HG02852 (cell line): ENCODE results near the gene OVAAL.
A peak's percentile ranks its signal among the peaks of the same experiment; 100 is the strongest.

Source experiments
- ATAC-seq: cut with Tn5 transposase; IDR thresholded peaks from one replicate; pipeline ENCODE4 v1.9.1; 2021; ENCODE audit warnings: mild to moderate bottlenecking, moderate library complexity; ENCODE audit not compliant: unreplicated experiment

The OVAAL gene

DNA sequence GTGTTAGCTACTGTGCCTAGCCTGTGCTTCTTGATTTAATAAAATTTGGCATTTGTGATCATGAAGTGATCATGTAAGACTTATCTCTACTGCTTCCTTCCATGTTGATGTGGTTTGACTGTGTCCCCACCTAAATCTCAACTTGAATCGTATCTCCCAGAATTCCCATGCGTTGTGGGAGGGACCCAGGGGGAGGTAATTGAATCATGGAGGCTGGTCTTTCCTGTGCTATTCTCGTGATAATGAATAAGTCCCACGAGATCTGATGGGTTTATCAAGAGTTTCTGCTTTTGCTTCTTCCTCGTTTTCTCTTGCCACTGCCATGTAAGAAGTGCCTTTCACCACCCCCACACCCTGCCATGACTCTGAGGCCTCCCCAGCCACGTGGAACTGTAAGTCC is at the start of gene OVAAL:
OVAAL (plus strand) TSS at position 301 of the 400 bp plus-strand sequence.
- ATAC-seq = no peak

DNA sequence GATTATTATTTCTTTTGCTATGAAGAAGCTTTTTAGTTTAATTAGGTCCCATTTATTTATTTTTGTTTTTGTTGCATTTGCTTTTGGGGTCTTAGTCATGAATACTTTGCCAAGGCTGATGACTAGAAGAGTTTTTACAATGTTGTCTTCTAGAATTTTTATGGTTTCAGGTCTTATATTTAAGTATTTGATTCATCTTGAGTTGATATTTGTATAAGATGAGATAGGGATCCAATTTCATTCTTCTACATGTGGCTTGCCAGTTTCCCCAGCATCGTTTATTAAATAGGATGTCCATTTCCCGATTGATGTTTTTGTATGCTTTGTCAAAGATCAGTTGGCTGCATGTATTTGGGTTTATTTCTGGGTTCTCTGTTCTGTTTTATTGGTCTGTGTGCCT is 47.9 kb upstream of the OVAAL start:
- ATAC-seq = no peak

DNA sequence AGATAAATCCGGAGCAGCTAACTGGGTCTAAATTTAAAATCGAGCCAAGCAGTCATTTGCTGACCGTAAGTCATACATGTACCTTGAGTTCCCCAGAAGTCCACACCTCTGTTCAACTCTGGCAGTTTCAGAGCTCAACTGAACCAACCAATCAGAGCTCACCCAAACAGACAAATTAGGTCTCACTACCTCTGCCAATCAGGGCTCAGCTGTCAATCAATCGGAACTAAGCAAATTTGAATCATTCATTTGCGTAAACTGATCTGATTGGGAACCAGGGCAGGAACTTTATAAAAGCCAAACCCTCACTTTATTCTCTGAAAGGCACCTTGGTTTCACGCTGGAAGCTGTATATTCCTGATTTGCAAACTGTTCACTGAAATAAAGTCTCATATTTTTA is 45.2 kb upstream of the OVAAL start:
- ATAC-seq = no peak

DNA sequence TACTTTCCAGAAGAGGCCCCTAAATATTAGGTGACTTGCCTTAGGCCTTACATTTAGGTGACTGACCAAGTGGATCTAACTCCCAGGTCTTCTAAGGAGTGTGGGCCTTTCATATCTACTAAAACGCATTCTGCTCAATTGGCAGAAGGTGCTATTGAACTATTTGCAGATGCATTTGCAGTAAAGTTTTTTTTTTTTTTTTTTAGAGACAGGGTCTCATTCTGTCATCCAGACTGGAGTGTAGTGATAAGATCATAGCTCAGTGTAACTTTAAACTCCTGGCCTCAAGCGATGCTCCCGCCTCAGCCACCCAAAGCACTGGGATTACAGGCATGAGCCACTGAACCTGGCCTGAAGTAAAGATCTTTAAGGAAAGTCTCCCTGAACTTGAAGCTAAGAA is 43.4 kb upstream of the OVAAL start:
- no peak for ATAC-seq

DNA sequence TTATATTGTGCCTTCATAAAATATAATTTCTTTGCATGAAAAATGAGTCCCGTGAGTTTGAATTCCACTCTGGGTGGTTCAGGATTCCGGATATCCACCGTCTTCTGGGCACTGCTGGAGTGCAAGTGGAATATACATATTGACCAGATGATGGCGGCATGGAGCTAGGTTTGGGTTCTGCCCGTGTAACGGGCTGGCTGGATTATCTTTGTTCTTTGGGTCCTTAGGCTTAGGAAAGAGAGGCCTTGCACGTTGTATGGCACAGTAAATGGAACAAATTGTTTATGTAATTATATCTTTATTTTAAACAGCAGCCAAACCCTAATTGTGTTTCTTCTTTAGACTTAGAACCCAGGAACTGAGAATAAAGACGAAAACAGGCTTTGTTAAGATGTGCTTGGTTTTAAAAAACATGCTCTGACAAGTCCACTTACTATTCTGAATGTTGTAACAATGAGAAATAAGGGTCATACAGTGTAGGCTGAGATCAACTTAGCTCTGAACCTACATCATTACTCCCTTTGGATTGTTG is 42.8 kb upstream of the OVAAL start:
- ATAC-seq = peak; percentile 90

DNA sequence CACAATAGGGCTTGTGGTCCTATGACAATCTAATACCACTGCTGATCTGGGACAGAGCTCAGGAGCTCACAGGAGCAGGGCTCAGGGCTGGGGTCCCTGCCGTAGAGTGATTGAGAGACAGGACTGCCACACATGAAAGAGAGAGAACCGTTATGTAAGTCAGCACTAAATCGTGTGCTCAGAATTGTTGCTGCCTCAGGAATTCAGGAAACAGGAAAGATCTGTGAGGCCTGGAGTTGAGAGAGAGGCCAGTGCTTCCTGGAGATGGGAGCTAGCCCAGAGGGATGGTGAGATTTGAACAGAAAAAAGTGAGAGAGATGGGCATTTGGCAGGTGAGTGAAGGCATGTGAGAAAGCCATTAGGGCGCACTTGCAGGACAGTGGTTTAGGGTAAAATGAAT is 38.9 kb upstream of the OVAAL start:
- ATAC-seq = no peak

DNA sequence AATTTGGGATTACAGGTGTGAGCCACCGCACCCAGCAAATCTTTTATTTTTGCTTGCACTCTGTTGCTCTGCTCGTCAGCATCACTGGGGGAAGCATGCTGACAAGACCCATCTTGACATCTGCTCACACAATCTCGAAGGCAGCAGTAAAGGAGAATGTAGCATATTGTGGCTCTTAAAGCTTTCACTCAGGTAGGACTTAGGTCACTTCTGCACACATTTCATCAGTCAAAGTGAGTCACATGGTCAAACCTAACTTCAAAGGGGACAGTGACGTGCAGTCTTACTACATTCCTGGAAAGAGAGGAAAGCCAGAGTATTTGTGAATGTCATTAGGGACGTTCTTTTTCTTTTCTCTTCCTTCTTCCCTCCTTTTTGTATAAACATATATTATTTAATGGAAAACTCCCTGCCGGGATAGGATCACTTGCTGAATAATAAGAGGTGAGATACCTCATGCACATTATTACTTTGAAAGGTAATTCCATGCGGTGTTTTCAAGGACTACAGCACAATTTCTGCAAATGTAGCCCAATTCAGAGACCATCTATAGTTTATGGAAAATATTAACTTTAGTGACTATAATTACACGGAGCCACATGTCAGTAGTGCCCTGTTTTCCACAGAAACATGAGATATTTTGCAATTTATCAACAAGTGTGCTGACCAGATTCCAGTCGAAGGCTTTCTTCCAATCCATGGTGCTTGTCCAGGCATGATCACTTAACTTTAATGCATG is 37.1 kb upstream of the OVAAL start:
- ATAC-seq = no peak

DNA sequence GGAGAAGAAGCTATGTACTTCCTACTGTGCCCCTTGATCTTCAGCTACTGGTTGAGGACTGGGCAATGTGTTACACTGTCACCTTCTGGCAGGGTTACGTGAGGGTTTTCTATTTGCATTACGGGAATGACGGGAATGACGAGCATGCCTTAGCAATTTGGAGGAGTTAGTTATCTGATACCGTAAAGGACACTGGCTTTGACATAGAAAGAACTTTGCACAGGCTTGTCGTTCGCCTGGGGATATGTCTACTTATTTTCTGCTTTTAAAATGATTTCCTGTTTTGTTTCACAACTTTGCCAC is 36.6 kb upstream of the OVAAL start:
- no peak for ATAC-seq

DNA sequence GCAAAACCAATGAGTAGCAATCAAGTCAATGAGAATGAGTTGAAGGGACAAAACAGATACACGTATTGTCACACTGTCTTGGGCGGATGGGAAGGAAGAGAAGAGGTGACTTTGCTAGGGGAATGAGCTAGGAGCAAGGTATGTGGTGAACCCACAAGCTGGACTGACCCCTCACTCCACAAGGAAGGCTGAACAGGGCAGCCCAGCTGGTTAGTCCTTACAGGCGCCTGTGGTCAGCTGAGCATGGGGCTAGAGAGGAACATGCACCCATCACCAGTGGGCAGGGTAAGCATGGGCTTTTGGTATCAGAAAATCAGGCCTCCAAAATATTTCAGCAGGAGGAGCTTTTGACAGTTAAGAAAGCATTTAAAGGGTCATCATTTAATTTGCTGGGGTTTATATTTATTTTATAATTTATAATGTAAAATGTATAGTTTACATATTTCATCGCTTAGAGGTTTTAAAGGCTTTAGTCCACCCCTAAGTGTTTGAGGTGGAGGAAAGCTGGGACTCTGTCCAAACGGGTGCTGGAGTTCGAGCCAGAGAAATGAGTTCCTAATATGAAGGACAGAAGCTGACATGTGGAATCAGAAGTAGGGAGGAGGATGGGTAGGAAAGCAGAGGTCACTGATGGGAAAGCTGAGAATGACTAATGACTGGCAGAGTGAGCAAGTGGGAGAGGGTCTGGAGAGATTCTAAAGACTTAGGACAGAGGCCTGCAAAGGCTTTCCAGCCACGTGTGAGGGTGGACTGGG is 34.4 kb upstream of the OVAAL start:
- ATAC-seq = no peak

DNA sequence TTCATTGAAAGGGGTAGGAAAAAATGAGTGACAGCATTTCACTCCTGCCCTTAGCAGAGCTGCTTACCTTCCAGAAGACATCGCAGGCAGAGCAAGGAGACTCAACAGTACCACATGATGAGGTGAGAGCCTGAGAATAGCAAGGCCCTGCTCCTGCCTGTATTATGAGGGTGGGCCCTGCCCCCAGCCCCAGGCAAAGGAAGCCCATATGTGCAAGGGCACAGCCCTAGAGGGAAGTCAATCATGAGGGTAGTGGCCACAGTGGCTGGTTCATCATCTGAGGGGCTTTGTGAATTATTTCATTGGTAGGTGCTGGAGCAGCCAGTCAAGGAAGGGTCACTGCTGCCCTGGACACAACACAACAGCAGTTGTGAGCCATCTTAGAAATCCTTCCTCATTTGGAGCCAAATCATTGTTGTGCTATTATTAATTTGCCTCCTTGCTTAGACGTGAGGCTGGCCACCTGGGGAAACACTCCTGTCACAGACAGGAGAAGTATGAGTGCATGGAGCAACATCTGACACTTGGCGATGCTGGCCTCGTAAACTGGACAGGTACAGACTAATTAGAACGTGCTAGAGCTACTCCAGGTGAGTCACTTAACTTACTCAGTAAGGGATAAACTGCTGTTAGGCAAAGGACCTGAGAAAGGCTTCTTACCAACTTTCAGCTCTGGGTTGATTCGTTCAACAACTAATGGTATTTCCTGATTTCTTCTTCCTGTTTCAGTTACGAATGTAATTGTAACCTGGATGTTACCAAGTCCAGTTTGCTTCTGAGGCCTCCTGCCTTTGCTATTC is 33.6 kb upstream of the OVAAL start:
- ATAC-seq = no peak

DNA sequence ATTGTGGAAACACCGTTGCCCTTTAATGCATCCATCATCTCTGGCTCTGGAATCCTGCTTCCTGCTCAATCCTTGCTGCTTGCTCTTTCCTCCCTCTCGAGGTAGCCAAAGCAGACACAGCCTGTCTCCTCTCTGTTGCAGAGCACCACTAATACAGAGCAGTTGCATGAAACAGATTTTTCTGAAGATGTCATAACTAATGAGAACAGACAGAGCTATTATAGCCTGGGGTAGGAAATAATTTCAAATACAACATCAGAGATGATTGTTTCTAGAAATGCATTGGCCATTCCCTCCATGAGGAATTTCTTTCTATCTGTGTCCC is 33.1 kb upstream of the OVAAL start:
- no peak for ATAC-seq

DNA sequence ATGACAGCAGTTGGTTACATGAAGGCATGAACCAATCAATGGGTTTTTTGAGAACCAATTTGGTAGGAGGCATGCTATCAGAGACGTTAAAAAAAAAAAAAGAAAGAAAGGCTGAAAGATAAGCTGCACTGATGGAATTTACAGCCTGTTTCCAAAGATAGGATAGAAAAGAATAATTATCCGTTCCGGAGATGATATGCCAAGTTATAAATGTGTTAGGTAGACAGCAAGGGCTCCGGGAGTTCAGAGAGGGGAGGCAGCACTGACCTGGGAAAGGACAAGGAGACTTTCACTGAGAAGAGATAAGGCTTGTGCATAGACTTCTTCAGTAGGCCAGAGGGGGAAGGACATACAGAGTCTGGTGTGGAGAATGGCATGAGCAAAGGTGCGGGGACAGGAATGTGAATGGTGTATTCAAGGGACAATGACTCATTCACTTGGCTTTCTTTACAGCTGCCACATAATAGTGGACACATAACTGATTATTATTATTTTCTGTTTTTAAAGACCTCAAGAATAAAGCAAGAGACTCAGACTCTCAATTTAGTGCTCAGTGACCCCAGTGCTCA is 31.6 kb upstream of the OVAAL start:
- ATAC-seq = no peak

DNA sequence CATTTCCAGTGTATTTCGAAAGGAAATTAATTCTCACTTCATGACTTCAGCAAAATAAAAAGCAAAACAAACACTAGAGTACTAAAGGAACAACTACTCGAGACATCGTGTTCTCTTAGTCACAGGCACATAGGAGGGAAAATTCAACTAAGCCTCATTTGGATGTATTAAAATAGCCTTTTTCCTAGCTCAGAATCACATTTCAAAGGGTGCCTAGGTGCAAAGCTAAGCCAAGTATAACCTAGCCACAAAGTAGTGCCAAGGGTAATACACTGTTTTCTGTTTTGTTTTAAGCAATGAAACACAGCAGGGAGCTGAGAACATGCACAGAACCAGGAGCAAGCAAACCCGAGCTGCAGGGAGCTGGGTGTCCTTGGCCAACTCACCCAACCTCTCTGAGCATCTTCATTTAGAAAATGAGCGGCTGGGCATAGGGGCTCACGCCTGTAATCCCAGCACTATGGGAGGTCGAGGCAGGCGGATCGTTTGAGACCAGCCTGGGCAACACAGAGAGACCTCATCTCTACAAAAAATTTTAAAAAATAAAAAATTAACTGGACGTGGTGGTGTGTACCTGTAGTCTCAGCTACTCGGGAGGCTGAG is 29.8 kb upstream of the OVAAL start:
- no peak for ATAC-seq

DNA sequence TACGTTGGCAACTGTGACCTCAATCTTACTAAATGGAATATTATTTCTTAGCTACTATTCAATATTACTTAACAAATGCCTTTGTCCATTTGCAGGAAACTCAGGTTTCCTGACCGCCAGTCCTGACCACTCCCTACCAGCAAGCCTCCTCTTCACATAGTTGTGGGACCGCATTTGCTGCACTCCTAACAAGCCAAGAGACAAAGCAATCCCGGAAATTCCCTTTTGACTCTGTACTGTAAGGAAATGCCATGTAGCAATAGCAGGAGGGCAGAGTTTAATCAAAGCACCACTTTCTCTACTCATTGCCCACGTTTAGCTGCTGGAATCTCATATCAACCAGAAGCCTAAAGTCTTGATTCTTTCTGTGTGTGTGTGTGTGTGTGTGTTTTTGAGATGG is 28.3 kb upstream of the OVAAL start:
- no peak for ATAC-seq

DNA sequence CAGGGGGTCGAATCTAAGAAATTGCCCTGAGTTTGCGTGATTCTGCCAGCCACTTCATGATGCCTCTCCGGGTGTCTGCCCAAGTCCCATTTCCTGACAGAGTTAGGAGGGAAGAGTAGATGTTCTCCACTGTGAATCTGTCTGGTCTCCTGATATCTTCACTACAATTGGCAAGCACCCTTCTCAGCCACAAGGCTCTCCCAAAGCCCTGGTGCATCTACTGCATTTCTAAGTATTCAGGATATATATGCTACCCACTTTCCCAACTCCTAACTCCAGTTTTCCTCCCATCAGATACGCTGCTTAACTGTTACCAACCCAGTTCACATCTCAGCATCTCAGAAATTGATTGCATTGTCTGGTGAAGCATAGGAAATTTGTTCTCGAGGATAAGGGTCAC is 25.9 kb upstream of the OVAAL start:
- ATAC-seq = no peak

DNA sequence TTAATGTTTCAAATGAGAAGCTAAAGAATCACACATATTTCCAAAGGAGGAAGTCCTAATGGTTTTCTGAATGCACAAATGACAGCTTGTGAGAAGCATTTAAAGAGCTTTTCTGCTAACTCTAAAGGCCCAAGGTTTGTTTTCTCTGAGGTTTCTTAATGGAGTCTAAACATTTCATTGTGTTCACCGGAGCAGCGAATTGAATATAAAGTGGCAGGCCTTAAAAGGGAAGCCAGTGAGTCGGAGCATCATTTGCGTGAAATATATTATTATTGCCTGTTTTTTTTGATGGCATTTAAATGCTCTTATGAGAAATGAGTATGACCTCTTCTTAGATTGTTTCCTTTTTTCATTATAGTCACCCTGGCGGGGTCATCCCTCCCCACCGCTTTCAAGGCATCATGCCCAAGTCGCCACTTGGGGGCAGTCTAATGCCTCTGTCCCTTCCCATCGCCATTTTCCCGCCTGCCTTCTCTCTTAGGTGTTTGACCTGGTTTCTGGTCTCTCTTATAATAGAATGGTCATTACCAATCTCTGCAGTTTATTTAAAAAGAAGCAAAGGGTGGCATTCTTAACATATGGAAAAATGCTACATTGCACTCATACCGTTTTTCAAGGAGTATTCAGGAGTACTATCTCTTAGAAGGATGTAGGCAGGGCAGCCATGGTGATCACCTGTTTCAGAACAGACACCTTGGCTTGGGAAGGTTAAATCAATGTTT is 25.3 kb upstream of the OVAAL start:
- no peak for ATAC-seq

DNA sequence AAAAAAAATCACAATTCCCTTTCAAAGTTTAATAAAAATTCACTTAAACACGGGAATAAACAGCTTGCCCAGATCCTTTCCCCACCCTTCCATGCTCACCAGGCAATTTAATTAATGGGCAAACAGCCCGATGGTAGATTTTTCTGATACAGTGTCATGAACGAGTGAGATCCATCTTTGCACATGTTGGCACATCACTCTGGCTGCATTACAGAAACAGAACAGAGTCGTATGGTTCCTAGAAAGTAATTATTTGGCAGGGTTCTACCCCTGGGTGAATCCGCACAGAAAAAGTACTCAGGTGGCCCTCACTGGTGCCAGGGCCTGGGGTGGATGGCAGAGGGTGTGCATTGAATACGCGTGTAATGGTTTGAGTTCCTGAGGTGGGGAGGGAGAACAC is 24.6 kb upstream of the OVAAL start:
- no peak for ATAC-seq

DNA sequence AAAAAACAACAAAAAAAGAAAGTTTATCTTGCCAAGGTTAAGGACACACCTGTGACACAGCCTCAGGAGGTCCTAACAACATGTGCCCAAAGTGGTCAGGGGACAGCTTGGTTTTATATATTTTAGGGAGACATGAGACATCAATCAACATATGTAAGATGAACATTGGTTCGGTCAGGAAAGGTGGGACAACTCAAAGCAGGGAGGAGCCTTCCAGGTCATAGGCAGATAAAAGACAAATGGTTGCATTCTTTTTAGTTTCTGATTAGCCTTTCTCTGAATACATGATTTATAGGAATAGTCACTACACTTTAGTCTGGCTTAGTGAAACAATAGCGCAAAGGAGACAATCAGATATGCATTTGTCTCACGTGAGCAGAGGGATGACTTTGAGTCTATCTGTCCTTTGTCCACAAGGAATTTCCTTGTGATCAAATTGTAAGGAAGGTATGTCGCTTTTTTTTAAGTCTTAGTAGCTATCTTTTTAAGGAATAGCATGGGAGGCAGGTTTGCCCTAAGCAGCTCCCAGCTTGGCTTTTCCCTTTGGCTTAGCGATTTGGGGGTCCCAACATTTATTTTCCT is 23.3 kb upstream of the OVAAL start:
- no peak for ATAC-seq

DNA sequence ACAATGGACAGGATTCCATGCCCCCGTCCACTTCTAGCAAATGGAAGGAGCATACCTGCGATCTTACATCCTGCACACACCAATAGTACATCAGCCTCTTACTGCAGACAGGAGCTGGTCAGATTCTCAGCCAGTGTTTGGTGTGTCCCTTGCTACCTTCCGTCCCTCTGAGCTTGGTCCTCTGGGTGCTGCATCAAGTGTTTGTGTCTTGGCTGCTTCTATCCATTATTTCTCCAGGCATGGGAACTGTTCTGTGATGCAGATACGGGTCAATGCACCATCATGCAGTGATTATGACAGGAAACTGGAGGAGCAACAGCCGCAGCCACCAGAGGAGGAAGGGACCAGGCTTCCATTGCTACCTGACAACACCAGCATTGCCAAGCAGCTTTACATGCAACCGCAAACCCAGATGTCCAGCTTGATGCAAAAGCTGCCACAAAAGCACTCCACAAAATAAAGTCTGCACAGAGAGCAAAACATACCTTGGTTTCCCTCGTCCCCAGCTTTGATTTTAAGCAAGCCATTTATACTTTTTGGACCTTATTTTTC is 21.9 kb upstream of the OVAAL start:
- ATAC-seq = no peak

DNA sequence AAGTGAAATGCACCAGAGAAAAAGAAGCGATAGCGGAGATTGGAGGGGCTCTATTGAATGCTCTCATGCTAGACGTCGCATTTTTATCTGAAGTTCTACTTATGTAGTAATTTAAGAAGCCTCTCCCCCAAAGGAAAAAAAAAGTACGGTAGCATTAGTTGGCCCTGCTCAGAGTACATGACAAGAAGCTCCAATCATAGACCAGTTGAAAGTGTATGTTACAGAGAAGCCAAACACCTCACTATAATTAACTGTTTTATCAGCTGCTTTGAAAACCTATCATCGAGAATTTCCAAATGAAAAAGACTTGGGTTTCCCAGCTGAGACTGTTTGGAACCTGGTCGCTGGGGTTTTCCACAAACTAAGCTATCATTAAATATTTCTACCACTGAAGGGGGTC is 19.6 kb upstream of the OVAAL start:
- ATAC-seq = no peak
